Kidney capillary endothelial cell (primary cell): ENCODE data around the gene TOP1.
A peak's percentile ranks its signal among the peaks of the same experiment; 100 is the strongest.

Source experiments
- DNase-seq: peaks from one replicate; pipeline ENCODE4 v3.0.0-alpha.2; 2018; ENCODE audit warnings: low spot score

The TOP1 gene

GRCh38 chr20:41058674-41059635 lies 30.3 kb downstream of the TOP1 start:
- DNase-seq = no peak

GRCh38 chr20:41061155-41061554 lies 32.5 kb downstream of the TOP1 start:
- DNase-seq = no peak

GRCh38 chr20:41063442-41063841 lies 34.8 kb downstream of the TOP1 start:
- DNase-seq = no peak

- no peak for DNase-seq
Observed at GRCh38 chr20:41064377-41064776, 35.8 kb downstream of the TOP1 start.

GRCh38 chr20:41065716-41066115 lies 37.1 kb downstream of the TOP1 start:
- DNase-seq = no peak

- no peak for DNase-seq
Observed at GRCh38 chr20:41068806-41069205, 40.2 kb downstream of the TOP1 start.

GRCh38 chr20:41072190-41072863 lies 43.7 kb downstream of the TOP1 start:
- peak; percentile 87 for DNase-seq

- DNase-seq = peak; percentile 67
Observed at GRCh38 chr20:41072915-41073314, 44.3 kb downstream of the TOP1 start.

- DNase-seq = no peak
Observed at GRCh38 chr20:41074441-41074840, 45.8 kb downstream of the TOP1 start.

- no peak for DNase-seq
Observed at GRCh38 chr20:41076776-41077175, 48.2 kb downstream of the TOP1 start.

GRCh38 chr20:41078329-41078728 lies 49.7 kb downstream of the TOP1 start:
- DNase-seq = peak; percentile 71

GRCh38 chr20:41079066-41079465 lies 50.4 kb downstream of the TOP1 start:
- no peak for DNase-seq

- no peak for DNase-seq
Observed at GRCh38 chr20:41080866-41081265, 52.2 kb downstream of the TOP1 start.

- DNase-seq = no peak
Observed at GRCh38 chr20:41081276-41081814, 52.7 kb downstream of the TOP1 start.

GRCh38 chr20:41082306-41082705 lies 53.7 kb downstream of the TOP1 start:
- DNase-seq = no peak

- no peak for DNase-seq
Observed at GRCh38 chr20:41085606-41086005, 57.0 kb downstream of the TOP1 start.

GRCh38 chr20:41086402-41087324 lies 58.0 kb downstream of the TOP1 start:
- DNase-seq = no peak

GRCh38 chr20:41087325-41087685 lies 58.7 kb downstream of the TOP1 start:
- DNase-seq = no peak

GRCh38 chr20:41087777-41088176 lies 59.2 kb downstream of the TOP1 start:
- DNase-seq = no peak

GRCh38 chr20:41089555-41089954 lies 60.9 kb downstream of the TOP1 start:
- DNase-seq = no peak

GRCh38 chr20:41091927-41092326 lies 63.3 kb downstream of the TOP1 start:
- DNase-seq = no peak
